Ovary (tissue), 3 donors: ENCODE data around the gene C9.

Source experiments
- CTCF ChIP-seq, 3 donors: fragments of 450-650 bp in 2 of 3; fragments of 200-600 bp in 1 of 3; IDR thresholded peaks; one replicate each; pipeline versions ENCODE4 v1.5.1 to v1.8.0; 2016 to 2022; ENCODE audit warnings: antibody characterized with exemption in 3 of 3, mild to moderate bottlenecking in 1 of 3
- EP300 ChIP-seq: sonication (generic); formaldehyde crosslinking; IDR thresholded peaks from one replicate; pipeline ENCODE4 v1.6.1; 2017; ENCODE audit warnings: antibody characterized with exemption
- donor health status: DM: no; HTN: no; CAD: no.

- TF ChIP-seq CTCF (IDR thresholded peaks at IDR 0.05) (no peak), EP300 (no peak)
Observed at GRCh38 chr5:39236718-39237117, 127.6 kb downstream of the C9 start.
